ENCODE data around the gene PLXNA4.

The PLXNA4 gene

GRCh38 chr7:132076301-132077035, 499.8 kb downstream of the PLXNA4 start:
- DNase-seq = no peak

- no peak for DNase-seq
Observed at GRCh38 chr7:132075515-132075914, 500.8 kb downstream of the PLXNA4 start.

- DNase-seq = no peak
Observed at GRCh38 chr7:132073920-132074589, 502.2 kb downstream of the PLXNA4 start.
